ENCODE measurements around the gene GUK1.

DNA sequence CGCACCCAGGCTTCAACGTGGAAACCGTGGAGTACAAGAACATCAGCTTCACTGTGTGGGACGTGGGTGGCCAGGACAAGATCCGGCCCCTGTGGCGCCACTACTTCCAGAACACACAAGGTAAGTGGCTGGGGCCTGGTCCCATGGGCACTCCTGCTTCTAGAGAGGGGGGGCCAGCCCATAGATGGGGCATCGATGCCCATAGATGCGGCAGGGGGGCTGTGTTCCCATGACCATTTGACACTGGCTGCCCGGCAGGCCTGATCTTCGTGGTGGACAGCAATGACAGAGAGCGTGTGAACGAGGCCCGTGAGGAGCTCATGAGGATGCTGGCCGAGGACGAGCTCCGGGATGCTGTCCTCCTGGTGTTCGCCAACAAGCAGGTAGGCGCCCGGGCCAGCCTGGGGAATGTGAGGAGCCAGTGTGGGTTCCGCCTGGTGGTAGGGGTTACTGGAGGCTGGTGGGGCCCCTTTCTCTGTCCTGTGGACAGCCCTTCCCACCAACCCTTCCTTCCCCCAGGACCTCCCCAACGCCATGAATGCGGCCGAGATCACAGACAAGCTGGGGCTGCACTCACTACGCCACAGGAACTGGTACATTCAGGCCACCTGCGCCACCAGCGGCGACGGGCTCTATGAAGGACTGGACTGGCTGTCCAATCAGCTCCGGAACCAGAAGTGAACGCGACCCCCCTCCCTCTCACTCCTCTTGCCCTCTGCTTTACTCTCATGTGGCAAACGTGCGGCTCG is 42.6 kb upstream of the GUK1 start:
- TF ChIP-seq CTCF (IDR thresholded peaks at IDR 0.05) (no peak), EP300 (IDR thresholded peaks at IDR 0.05) (no peak), POLR2A (IDR thresholded peaks at IDR 0.05; ENCODE audit: low read depth) (no peak), POLR2AphosphoS5 (IDR thresholded peaks at IDR 0.05) (no peak)

Measured in esophagus muscularis mucosa (tissue), 4 donors.